T-cell (primary cell): ENCODE data around the gene ASAP3. TPM values are rescaled to one million over a fixed set of nuclear protein-coding genes. Genes with fewer than 3 reads are reported as not detected.

ENCODE experiments used
- ATAC-seq, 4 experiments: fragments of 200-7000 bp in 3 of 4; fragments of 150-1000 bp in 1 of 4; cut with Tn5 transposase; replicated peaks in 1 of 4; 1 replicate in 3 of 4; 2 replicates in 1 of 4; pipeline ENCODE4 v1.10.0; 2021; ENCODE audit warnings: moderate library complexity in 3 of 4, mild to moderate bottlenecking in 2 of 4, moderate number of reproducible peaks in 1 of 4
- CTCF ChIA-PET, 2 donors: fragments of 300-600 bp; sonication (Branson Sonifier 250); formaldehyde crosslinking; loops; one replicate each; lab custom pipeline; 2022; ENCODE audit warnings: antibody characterized with exemption in 2 of 2; lab: Charles Lee
- POLR2A ChIA-PET, 2 donors: fragments of 300-600 bp; sonication (Branson Sonifier 250); formaldehyde crosslinking; loops; one replicate each; lab custom pipeline; 2022; ENCODE audit warnings: antibody characterized with exemption in 2 of 2; lab: Charles Lee
- DNase-seq, 35 experiments: peaks; one replicate each; pipeline versions ENCODE4 v3.0.0 to v3.0.0-alpha.2; 2013 to 2023
- H3K27ac ChIP-seq: one replicate; pipeline ENCODE4 v1.5.1; 2013; ENCODE audit warnings: low read length
- H3K27me3 ChIP-seq, 2 experiments: replicated peaks in 1 of 2; 1 replicate in 1 of 2; 2 replicates in 1 of 2; pipeline versions ENCODE4 v1.6.1 to v1.7.0; 2013; ENCODE audit warnings: low read length in 1 of 2, mixed read lengths in 1 of 2; ENCODE audit not compliant: control insufficient read depth in 2 of 2, insufficient read depth in 2 of 2; ENCODE audit errors: extremely low read depth in 1 of 2
- H3K36me3 ChIP-seq, 2 donors: 1 replicate in 1 of 2; 2 replicates in 1 of 2; pipeline versions ENCODE4 v1.6.1 to v1.7.0; 2013; ENCODE audit warnings: low read length in 1 of 2; ENCODE audit not compliant: control insufficient read depth in 2 of 2, insufficient read depth in 1 of 2; ENCODE audit errors: extremely low read depth in 1 of 2
- H3K4me1 ChIP-seq, 2 experiments: 1 replicate in 1 of 2; 2 replicates in 1 of 2; pipeline versions ENCODE4 v1.6.1 to v1.7.0; 2013; ENCODE audit warnings: low read length in 2 of 2, mixed read lengths in 1 of 2; ENCODE audit not compliant: insufficient read depth in 2 of 2, control insufficient read depth in 1 of 2; ENCODE audit errors: extremely low read depth in 1 of 2
- H3K4me3 ChIP-seq, 2 donors: 1 replicate in 1 of 2; 2 replicates in 1 of 2; pipeline versions ENCODE4 v1.5.1 to v1.7.0; 2013; ENCODE audit warnings: mild to moderate bottlenecking in 2 of 2, low read length in 1 of 2, moderate library complexity in 1 of 2; ENCODE audit not compliant: control insufficient read depth in 1 of 2; ENCODE audit errors: extremely low read depth in 1 of 2
- H3K9me3 ChIP-seq: 2 replicates; pipeline ENCODE4 v1.7.0; 2013
- H3K27ac Mint-ChIP-seq, 2 donors: one replicate each; pipeline ENCODE4 v1.8.0; 2020 to 2021; ENCODE audit warnings: mild to moderate bottlenecking in 2 of 2, mixed read lengths in 2 of 2
- H3K27me3 Mint-ChIP-seq, 2 donors: one replicate each; pipeline ENCODE4 v1.8.0; 2021 to 2022; ENCODE audit warnings: mixed read lengths in 2 of 2
- H3K36me3 Mint-ChIP-seq: one replicate; pipeline ENCODE4 v1.8.0; 2021; ENCODE audit warnings: mixed read lengths
- H3K4me1 Mint-ChIP-seq, 3 donors: one replicate each; pipeline ENCODE4 v1.8.0; 2020 to 2022; ENCODE audit warnings: mixed read lengths in 3 of 3, mild to moderate bottlenecking in 1 of 3
- H3K4me3 Mint-ChIP-seq, 3 donors: one replicate each; pipeline ENCODE4 v1.8.0; 2020 to 2022; ENCODE audit warnings: mild to moderate bottlenecking in 3 of 3, mixed read lengths in 3 of 3, moderate library complexity in 3 of 3
- H3K9me3 Mint-ChIP-seq, 3 donors: one replicate each; pipeline ENCODE4 v1.8.0; 2020 to 2022; ENCODE audit warnings: mixed read lengths in 3 of 3
- WGBS: methylation state at CpG from one replicate; pipeline ENCODE4 v1.1.5; 2013; ENCODE audit warnings: missing lambda C conversion rate; ENCODE audit not compliant: insufficient coverage; 5-methylcytosine and 5-hydroxymethylcytosine counted together
- total RNA-seq, 35 experiments: library from RNA in 6 of 35; stranded (reverse) in 6 of 35; fragments of 120-200 nt in 1 of 35; gene quantifications; one replicate each; pipeline versions ENCODE4 v1.2.1 to v1.2.4 and lab custom pipeline; 2013 to 2026

The ASAP3 gene
- total RNA-seq, 5 donors from 2014 or later (not counting 1 experiment from before 2014, with no cell fraction given) = 1.2 to 2.8 (median 2.1) TPM

DNA sequence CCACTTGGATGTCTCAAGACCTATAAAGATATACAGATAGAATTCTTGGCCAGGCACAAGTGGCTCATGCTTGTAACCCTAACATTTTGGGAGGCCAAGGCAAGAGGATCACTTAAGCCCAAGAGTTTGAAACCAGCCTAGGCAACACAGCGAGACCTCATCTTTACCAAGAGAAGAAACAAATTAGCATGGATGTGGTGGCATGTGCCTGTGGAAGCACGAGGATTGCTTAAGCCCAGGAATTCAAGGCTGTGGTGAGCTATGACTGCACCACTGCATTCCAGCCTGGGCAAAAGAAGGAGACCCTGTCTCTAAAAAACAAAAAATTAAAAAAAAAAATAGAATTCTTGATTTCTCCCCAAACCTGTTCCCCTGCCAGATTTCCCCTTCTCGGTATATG, 8.3 kb downstream of the ASAP3 start:
- no peaks in the 10 kb centered on the region for H3K4me1 ChIP-seq
- no peak overlapping the region for H3K4me3 ChIP-seq
- peaks cover 0 to 35% of the 10 kb centered on the region in 2 experiments for H3K27me3 ChIP-seq
- WGBS = 100% methylated on average over 1 of the region's 3 CpGs
- Mint-ChIP-seq H3K36me3 (no peaks in the 10 kb centered on the region), H3K4me1 (no peaks in the 10 kb centered on the region), H3K9me3 (no peaks in the 10 kb centered on the region), H3K4me3 (no peak overlapping the region), H3K27ac (no peak overlapping the region), H3K27me3 (peaks cover 9 to 13% of the 10 kb centered on the region in 2 donors)
- no peaks in the 10 kb centered on the region for H3K36me3 ChIP-seq
- no peak overlapping the region for H3K27ac ChIP-seq
- POLR2A ChIA-PET = no interaction called here
- CTCF ChIA-PET = interaction anchor here in 1 of 2 donors (0.6 kb wide), 1 partner anchor 713 kb away, joined by 3 read pairs; no protein-coding TSS in a partner anchor
- H3K9me3 ChIP-seq = no peaks in the 10 kb centered on the region
- ATAC-seq (no peak), DNase-seq (no peak)

DNA sequence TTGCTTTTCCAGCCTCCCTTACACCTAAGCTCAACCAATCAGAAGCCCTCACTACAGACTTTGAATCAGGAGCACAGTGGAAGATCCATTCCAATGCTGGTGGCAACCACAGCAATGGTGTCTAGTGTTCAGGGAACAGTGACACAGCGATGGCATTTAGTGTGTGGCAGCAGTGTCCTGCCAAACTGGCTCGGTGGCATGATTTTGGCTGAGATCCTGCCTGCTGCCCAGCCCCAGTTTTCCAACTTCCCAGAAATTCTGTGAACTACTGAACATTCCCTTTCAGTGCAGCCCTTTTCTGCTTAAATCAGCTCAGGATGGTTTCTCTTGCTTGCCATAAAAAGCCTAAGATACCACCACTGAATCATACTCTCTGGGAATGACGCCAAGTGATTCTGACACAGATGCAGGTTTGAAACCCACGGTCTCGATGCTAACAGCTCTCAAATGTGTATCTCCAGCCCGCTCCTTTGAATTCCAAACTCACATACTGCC, 8.8 kb downstream of the ASAP3 start:
- ChIA-PET POLR2A (no interaction called here), CTCF (interaction anchor here in 1 of 2 donors (0.6 kb wide), 1 partner anchor 714 kb away, joined by 3 read pairs; no protein-coding TSS in a partner anchor)
- 82% methylated on average over 4 of the region's 6 CpGs for WGBS
- H3K4me3 ChIP-seq = no peak overlapping the region
- H3K27ac Mint-ChIP-seq = no peak overlapping the region
- H3K4me3 Mint-ChIP-seq = no peak overlapping the region
- H3K36me3 ChIP-seq = no peaks in the 10 kb centered on the region
- no peaks in the 10 kb centered on the region for H3K9me3 Mint-ChIP-seq
- H3K27me3 ChIP-seq = peaks cover 0 to 36% of the 10 kb centered on the region in 2 experiments
- H3K4me1 Mint-ChIP-seq = no peaks in the 10 kb centered on the region
- H3K27me3 Mint-ChIP-seq = peaks cover 6 to 11% of the 10 kb centered on the region in 2 donors
- no peaks in the 10 kb centered on the region for H3K9me3 ChIP-seq
- H3K27ac ChIP-seq = no peak overlapping the region
- no peaks in the 10 kb centered on the region for H3K36me3 Mint-ChIP-seq
- ATAC-seq = no peak
- no peaks in the 10 kb centered on the region for H3K4me1 ChIP-seq
- DNase-seq = no peak

DNA sequence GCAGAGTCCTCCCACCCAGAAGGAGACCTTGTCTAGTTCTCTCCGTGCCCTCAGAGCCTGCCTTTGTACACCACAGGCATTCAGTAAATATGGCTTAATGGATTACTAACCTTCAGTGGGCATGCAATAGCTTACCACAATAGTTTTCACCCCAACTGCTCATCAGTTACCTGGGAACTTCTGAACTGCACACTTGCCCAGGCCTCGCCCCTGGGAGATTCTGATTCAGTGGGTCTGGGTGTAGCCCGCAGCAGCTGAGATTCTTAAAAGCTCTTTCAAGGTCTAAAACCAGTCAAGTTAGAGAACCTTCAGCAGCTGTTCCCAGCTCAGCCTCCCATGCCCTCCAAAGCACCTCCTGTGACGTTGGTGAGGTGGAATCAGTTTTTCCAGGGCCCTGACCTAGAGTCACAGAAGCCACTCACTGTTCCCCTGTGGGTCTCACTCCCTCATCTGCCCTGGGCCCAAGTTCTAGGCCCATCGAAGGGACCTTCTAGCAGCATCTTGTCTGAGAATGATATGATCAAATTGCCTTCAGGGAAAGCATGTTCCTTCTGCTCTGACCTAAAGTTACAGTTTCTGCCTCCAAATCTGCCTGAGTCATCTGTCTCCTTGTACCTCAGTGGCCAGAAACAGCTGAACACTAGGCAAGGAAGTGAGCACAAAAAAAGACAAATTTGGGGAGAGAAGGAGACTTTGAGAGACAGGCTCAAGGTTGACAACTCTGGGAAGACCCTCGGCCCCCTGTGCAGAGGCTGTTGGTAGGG, 10.8 kb downstream of the ASAP3 start:
- Histone ChIP-seq H3K27me3 (peaks cover 0 to 33% of the 10 kb centered on the region in 2 experiments), H3K36me3 (no peaks in the 10 kb centered on the region), H3K9me3 (no peaks in the 10 kb centered on the region), H3K4me3 (no peak overlapping the region), H3K4me1 (no peaks in the 10 kb centered on the region), H3K27ac (no peak overlapping the region)
- H3K36me3 Mint-ChIP-seq = no peaks in the 10 kb centered on the region
- H3K4me3 Mint-ChIP-seq = no peak overlapping the region
- no peak for ATAC-seq
- peak overlapping the region in 1 of 2 donors; percentile 18 for H3K27ac Mint-ChIP-seq
- 67% methylated on average over 1 of the region's 6 CpGs for WGBS
- CTCF ChIA-PET = no interaction called here
- POLR2A ChIA-PET = no interaction called here
- no peak for DNase-seq
- H3K4me1 Mint-ChIP-seq = no peaks in the 10 kb centered on the region
- peaks cover 6 to 11% of the 10 kb centered on the region in 2 donors for H3K27me3 Mint-ChIP-seq
- no peaks in the 10 kb centered on the region for H3K9me3 Mint-ChIP-seq

- POLR2A ChIA-PET = no interaction called here
- WGBS = 89% methylated on average over 1 of the region's 5 CpGs
- Mint-ChIP-seq H3K4me3 (no peak overlapping the region), H3K27me3 (peaks cover 6 to 10% of the 10 kb centered on the region in 2 donors), H3K36me3 (no peaks in the 10 kb centered on the region), H3K4me1 (no peaks in the 10 kb centered on the region), H3K27ac (no peak overlapping the region), H3K9me3 (no peaks in the 10 kb centered on the region)
- Histone ChIP-seq H3K9me3 (no peaks in the 10 kb centered on the region), H3K27me3 (peaks cover 0 to 29% of the 10 kb centered on the region in 2 experiments), H3K4me1 (no peaks in the 10 kb centered on the region), H3K4me3 (no peak overlapping the region), H3K27ac (no peak overlapping the region), H3K36me3 (no peaks in the 10 kb centered on the region)
- CTCF ChIA-PET = no interaction called here
- no peak for DNase-seq
- ATAC-seq = no peak
These were observed 11.5 kb downstream of the ASAP3 start for GRCh38 chr1:23472351-23473036.

DNA sequence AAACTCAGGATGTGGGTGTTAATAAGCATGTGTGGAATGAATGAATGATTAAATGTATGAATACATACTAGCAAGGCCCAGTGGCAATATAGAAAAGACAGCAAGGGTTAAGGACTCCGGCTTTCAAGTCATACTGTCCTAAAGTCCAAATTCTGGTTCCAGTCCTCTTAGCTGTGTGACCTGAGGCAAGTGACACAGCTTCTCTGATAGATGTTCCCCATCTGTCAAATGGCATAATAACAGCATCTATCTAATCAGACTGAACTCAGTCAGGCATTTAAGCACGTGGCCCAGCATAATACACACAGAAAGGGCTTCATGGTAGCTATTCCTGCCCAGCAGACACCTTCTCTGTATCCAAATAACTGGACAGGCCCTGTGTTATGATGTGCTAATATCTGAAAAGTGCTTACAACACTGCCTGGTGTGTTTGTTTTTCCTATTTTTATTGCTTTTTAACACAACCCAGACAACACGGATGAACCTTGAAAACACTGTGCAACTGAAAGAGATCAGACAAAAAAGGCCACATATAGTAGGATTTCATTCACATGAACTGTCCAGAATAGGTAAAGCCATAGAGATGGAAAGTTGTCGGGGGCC, 12.4 kb downstream of the ASAP3 start:
- no peak overlapping the region for H3K4me3 Mint-ChIP-seq
- Histone ChIP-seq H3K4me1 (no peaks in the 10 kb centered on the region), H3K4me3 (no peak overlapping the region), H3K36me3 (no peaks in the 10 kb centered on the region), H3K9me3 (no peaks in the 10 kb centered on the region), H3K27me3 (peaks cover 0 to 27% of the 10 kb centered on the region in 2 experiments), H3K27ac (no peak overlapping the region)
- ATAC-seq (no peak), DNase-seq (no peak)
- no peaks in the 10 kb centered on the region for H3K4me1 Mint-ChIP-seq
- no peak overlapping the region for H3K27ac Mint-ChIP-seq
- 100% methylated on average over 1 of the region's 4 CpGs for WGBS
- no peaks in the 10 kb centered on the region for H3K9me3 Mint-ChIP-seq
- CTCF ChIA-PET = no interaction called here
- POLR2A ChIA-PET = no interaction called here
- H3K36me3 Mint-ChIP-seq = no peaks in the 10 kb centered on the region
- H3K27me3 Mint-ChIP-seq = peaks cover 4 to 7% of the 10 kb centered on the region in 2 donors

DNA sequence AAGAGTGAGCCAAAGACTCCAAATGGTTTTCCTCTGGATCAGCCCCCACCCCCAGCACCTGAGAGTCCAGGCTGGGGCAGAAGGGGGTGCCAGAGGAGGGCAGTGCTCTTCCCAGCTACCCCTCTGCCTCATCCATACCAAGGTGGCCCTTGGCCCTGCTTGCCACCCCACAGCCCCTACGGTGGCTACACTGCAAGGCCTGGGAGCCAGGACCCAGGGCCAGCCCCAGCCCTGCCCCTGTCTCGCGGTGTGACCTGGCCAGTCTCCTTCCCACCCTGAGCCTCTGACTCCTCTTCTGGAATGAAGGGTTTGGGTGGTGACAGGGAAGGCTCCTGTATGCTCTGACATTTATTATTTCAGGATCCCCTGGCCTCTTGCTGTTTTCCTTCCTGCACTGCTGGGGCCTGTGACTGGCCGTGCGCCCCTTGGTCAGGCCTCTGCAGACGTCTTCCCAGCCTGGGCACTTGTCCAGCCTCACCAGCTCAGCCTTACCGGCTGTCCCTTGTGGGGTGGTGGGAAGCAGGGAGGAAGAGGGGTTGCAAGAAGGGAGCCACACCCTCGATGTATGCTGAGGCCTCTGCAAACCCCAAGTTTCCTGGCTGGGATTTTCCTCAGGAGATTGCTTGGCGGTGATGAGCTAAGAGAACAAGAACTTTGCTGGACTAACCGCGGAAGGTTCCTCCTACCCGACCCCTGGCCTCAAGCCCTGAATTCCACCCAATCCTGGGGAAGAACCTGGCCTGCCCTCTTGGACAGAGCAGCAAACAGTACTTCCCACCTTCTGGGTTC, 13.5 kb downstream of the ASAP3 start:
- no peak for ATAC-seq
- Mint-ChIP-seq H3K4me1 (no peaks in the 10 kb centered on the region), H3K36me3 (no peaks in the 10 kb centered on the region), H3K27ac (no peak overlapping the region), H3K9me3 (no peaks in the 10 kb centered on the region), H3K27me3 (peaks cover 0 to 1% of the 10 kb centered on the region in 2 donors), H3K4me3 (no peak overlapping the region)
- POLR2A ChIA-PET = no interaction called here
- DNase-seq = no peak
- H3K36me3 ChIP-seq = no peaks in the 10 kb centered on the region
- WGBS = 91% methylated on average over 8 of the region's 12 CpGs
- CTCF ChIA-PET = no interaction called here
- peaks cover 0 to 19% of the 10 kb centered on the region in 2 experiments for H3K27me3 ChIP-seq
- no peak overlapping the region for H3K27ac ChIP-seq
- no peaks in the 10 kb centered on the region for H3K9me3 ChIP-seq
- H3K4me1 ChIP-seq = no peaks in the 10 kb centered on the region
- H3K4me3 ChIP-seq = no peak overlapping the region
